IPS-NIHi7 (cell line): Measurements from ENCODE around the gene ACTRT1.

ENCODE experiments used
- DNase-seq: peaks from one replicate; pipeline ENCODE4 v3.0.0; 2012; ENCODE audit warnings: mixed read lengths; ENCODE audit errors: extremely low spot score

The ACTRT1 gene

GRCh38 chrX:128052303-128052702 lies at the start of gene ACTRT1:
TSS of gene ACTRT1 (minus strand) at chrX:128052403. CDS start at chrX:128052206, 197 bp downstream.
- no peak for DNase-seq

GRCh38 chrX:128078545-128078944 lies 26.3 kb upstream of the ACTRT1 start:
- DNase-seq = peak; percentile 12

GRCh38 chrX:128057421-128057820 lies 5.2 kb upstream of the ACTRT1 start:
- DNase-seq = no peak

GRCh38 chrX:128051526-128051925 lies 677 bp downstream of the ACTRT1 start:
- DNase-seq = no peak

GRCh38 chrX:128035318-128035717 lies 16.9 kb downstream of the ACTRT1 start:
- no peak for DNase-seq

- DNase-seq = no peak
Measured at GRCh38 chrX:128021566-128021965, 30.6 kb downstream of the ACTRT1 start.

- DNase-seq = no peak
Measured at GRCh38 chrX:128020701-128021100, 31.5 kb downstream of the ACTRT1 start.

GRCh38 chrX:128019218-128019617 lies 33.0 kb downstream of the ACTRT1 start:
- no peak for DNase-seq

GRCh38 chrX:128012015-128012414 lies 40.2 kb downstream of the ACTRT1 start:
- no peak for DNase-seq

GRCh38 chrX:128007882-128008281 lies 44.3 kb downstream of the ACTRT1 start:
- no peak for DNase-seq
